GM12891 (cell line): ENCODE data around the gene TMEM87A.

Experiments
- POLR2A ChIP-seq: IDR thresholded peaks from 2 replicates; pipeline ENCODE4 v1.6.1; 2011; ENCODE audit warnings: low read depth, low read length, control low read depth
- POLR2AphosphoS5 ChIP-seq: IDR thresholded peaks from 2 replicates; pipeline ENCODE4 v1.6.1; 2011; ENCODE audit warnings: low read depth, low read length, control low read depth
- POU2F2 ChIP-seq: IDR thresholded peaks from 2 replicates; pipeline ENCODE4 v1.6.1; 2011; ENCODE audit warnings: low read depth, mild to moderate bottlenecking, control low read depth, low read length, moderate library complexity
- SPI1 ChIP-seq: IDR thresholded peaks from 2 replicates; pipeline ENCODE4 v1.6.1; 2011; ENCODE audit warnings: low read depth, low read length, control low read depth

- TF ChIP-seq POU2F2 = no peak
- TF ChIP-seq POLR2A = no peak
- TF ChIP-seq SPI1 = peak; percentile 65
- TF ChIP-seq POLR2AphosphoS5 = no peak
These were observed 102.1 kb downstream of the TMEM87A start for GRCh38 chr15:42171122-42171521.
